GM23248 (cell line): Measurements from ENCODE around the gene ARID5B.

Experiments
- EZH2 ChIP-seq: fragments of 200-600 bp; sonication (generic); IDR thresholded peaks from 2 replicates; pipeline ENCODE4 v1.6.1; 2018; ENCODE audit warnings: antibody characterized with exemption, mild to moderate bottlenecking; ENCODE audit not compliant: insufficient read depth, poor library complexity, severe bottlenecking
- EZH2phosphoT487 ChIP-seq: fragments of 200-600 bp; sonication (generic); IDR thresholded peaks from 2 replicates; pipeline ENCODE4 v1.6.1; 2018; ENCODE audit warnings: antibody characterized with exemption, moderate library complexity, mild to moderate bottlenecking, low read depth; ENCODE audit not compliant: insufficient read depth

GRCh38 chr10:62045765-62046521, 144.4 kb downstream of the ARID5B start:
- no peak for TF ChIP-seq EZH2phosphoT487
- no peak for TF ChIP-seq EZH2
